SU-DHL-6 (cell line): ENCODE results near the gene APOD.
A peak's percentile ranks its signal among the peaks of the same experiment; 100 is the strongest.

Experiments
- H2AFZ ChIP-seq: fragments of 200-600 bp; sonication (generic); 2 replicates; pipeline ENCODE4 v1.6.1; 2014; ENCODE audit warnings: low read depth, mild to moderate bottlenecking, moderate library complexity, mixed read lengths, antibody characterized with exemption, low read length; ENCODE audit not compliant: severe bottlenecking
- H3F3A ChIP-seq: fragments of 200-600 bp; shearing (Covaris generic); 2 replicates; pipeline ENCODE4 v1.6.0; 2016; ENCODE audit warnings: antibody characterized with exemption, mild to moderate bottlenecking; ENCODE audit not compliant: insufficient read depth
- H3K27ac ChIP-seq: fragments of 200-600 bp; sonication (generic); 2 replicates; pipeline ENCODE4 v1.5.1; 2016; ENCODE audit warnings: low read depth, mild to moderate bottlenecking, low read length, moderate library complexity, mixed read lengths
- H3K27me3 ChIP-seq: fragments of 200-600 bp; sonication (generic), shearing (Covaris generic); 2 replicates; pipeline ENCODE4 v1.6.0; 2014; ENCODE audit warnings: mild to moderate bottlenecking, low read length
- H3K36me3 ChIP-seq: fragments of 200-600 bp; sonication (generic); 2 replicates; pipeline ENCODE4 v1.6.1; 2014; ENCODE audit warnings: mild to moderate bottlenecking, low read length, mixed read lengths
- H3K4me2 ChIP-seq: fragments of 300-600, 200-600 bp; shearing (Covaris generic), sonication (generic); 2 replicates; pipeline ENCODE4 v1.6.0; 2014; ENCODE audit warnings: low read length, low read depth, mild to moderate bottlenecking; ENCODE audit not compliant: poor library complexity, severe bottlenecking
- H3K4me3 ChIP-seq: fragments of 200-600 bp; sonication (generic); 2 replicates; pipeline ENCODE4 v1.5.1; 2014; ENCODE audit warnings: antibody characterized with exemption, low read length, mild to moderate bottlenecking, mixed read lengths; ENCODE audit not compliant: insufficient read depth, poor library complexity, severe bottlenecking
- H3K79me2 ChIP-seq: fragments of 200-600 bp; sonication (generic); 2 replicates; pipeline ENCODE4 v1.6.1; 2014; ENCODE audit warnings: mild to moderate bottlenecking, low read length, moderate library complexity; ENCODE audit not compliant: insufficient read depth
- H3K9ac ChIP-seq: fragments of 200-600 bp; sonication (generic); 2 replicates; pipeline ENCODE4 v1.7.0; 2014; ENCODE audit warnings: mild to moderate bottlenecking, low read length
- H3K9me2 ChIP-seq: fragments of 200-600 bp; sonication (generic); replicated peaks from 2 replicates; pipeline ENCODE4 v1.6.1; 2014; ENCODE audit warnings: low read length; ENCODE audit not compliant: insufficient read depth
- H3K9me3 ChIP-seq: fragments of 200-600 bp; sonication (generic); 2 replicates; pipeline ENCODE4 v1.6.1; 2014; ENCODE audit warnings: low read length, mixed read lengths; ENCODE audit not compliant: insufficient read depth
- H4K20me1 ChIP-seq: fragments of 200-600 bp; sonication (generic); 2 replicates; pipeline ENCODE4 v1.6.1; 2014; ENCODE audit warnings: low read depth, mild to moderate bottlenecking, antibody characterized with exemption, low read length, moderate library complexity, mixed read lengths
- EZH2phosphoT487 ChIP-seq: fragments of 200-600 bp; sonication (generic), shearing (Covaris generic); conservative IDR thresholded peaks from 2 replicates; pipeline ENCODE4 v1.6.1; 2018; ENCODE audit warnings: mild to moderate bottlenecking, antibody characterized with exemption, low read length, moderate library complexity, mixed read lengths
- TF ChIP-seq, protein P1 (sequence below): fragments of 200-600 bp; sonication (generic); IDR thresholded peaks from one replicate; pipeline ENCODE4 v1.5.1; 2017; ENCODE audit warnings: antibody characterized with exemption, mild to moderate bottlenecking, low read length, moderate library complexity; ENCODE audit not compliant: insufficient read depth, poor library complexity, severe bottlenecking

APOD gene

DNA sequence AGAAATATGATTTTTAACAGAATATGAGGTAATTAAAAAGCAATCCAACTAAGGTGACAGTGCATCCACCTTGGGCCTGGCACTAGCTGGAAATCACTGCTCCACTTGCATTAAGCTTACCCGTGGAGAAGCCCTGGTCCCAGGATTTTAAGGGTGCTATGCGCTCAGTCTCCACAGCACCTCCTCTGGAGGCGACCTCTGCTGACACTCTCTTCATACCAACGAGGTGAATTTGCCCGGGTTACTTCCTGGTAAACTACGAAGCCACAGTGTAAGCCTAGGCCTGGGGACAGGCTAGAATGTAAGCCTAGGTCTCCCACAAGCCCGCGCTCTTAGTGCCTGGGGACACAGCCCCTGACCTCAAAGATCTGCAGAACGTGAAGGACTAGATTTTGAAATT, 793 bp downstream of the APOD start:
- Histone ChIP-seq H3K27ac (peak overlapping the region; percentile 75), H3K9me3 (no peaks in the 10 kb centered on the region), H3F3A (0 out of 2 replicates have a peak, but pooled peaks cover 11% of the 10 kb centered on the region), H2AFZ (peak overlapping the region; percentile 70), H3K4me3 (peak overlapping the region; percentile 49), H3K4me2 (peak overlapping the region; percentile 86), H3K9me2 (no peaks in the 10 kb centered on the region), H3K79me2 (no peaks in the 10 kb centered on the region), H3K9ac (peak overlapping the region; percentile 57), H4K20me1 (no peaks in the 10 kb centered on the region), H3K36me3 (no peaks in the 10 kb centered on the region), H3K27me3 (no peaks in the 10 kb centered on the region)
- TF ChIP-seq, protein P1, sequence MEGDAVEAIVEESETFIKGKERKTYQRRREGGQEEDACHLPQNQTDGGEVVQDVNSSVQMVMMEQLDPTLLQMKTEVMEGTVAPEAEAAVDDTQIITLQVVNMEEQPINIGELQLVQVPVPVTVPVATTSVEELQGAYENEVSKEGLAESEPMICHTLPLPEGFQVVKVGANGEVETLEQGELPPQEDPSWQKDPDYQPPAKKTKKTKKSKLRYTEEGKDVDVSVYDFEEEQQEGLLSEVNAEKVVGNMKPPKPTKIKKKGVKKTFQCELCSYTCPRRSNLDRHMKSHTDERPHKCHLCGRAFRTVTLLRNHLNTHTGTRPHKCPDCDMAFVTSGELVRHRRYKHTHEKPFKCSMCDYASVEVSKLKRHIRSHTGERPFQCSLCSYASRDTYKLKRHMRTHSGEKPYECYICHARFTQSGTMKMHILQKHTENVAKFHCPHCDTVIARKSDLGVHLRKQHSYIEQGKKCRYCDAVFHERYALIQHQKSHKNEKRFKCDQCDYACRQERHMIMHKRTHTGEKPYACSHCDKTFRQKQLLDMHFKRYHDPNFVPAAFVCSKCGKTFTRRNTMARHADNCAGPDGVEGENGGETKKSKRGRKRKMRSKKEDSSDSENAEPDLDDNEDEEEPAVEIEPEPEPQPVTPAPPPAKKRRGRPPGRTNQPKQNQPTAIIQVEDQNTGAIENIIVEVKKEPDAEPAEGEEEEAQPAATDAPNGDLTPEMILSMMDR: peak; percentile 15
- no peak for TF ChIP-seq EZH2phosphoT487

DNA sequence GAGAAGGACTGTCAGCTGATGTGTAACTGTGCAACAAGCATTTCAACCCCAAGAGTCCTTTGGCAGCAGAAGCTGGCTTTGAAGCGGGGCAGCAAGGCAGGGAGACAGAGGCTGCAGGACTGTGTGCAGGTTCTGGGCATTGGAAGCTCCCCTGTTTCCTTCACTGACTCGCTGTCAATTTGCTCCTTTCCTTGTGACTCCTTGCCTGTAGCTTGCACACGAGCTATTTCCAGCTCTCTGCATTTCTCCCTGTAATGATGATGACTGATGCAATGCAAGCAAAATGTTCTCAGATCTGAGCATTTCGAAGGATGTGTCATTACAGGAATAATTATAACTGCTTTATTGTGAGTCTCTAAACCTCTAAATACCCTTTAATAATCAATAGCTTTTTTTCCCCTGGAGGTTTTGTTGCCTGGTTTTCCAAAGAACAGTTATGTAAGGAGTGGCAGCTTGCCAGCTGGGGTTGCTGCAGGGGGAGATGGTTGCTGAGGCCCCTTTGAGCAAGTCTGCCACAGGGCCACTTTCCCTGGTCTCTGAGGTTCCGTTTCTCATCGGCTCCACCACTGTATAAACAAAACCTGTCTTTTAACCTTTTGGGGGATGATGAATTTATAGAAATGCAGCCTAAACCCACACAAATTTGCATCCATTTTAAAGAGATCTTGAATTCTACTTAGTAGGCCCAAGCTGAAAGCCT, 2.8 kb downstream of the APOD start:
- TF ChIP-seq EZH2phosphoT487: no peak
- TF ChIP-seq, protein P1: no peak
- Histone ChIP-seq H3K27me3 (no peaks in the 10 kb centered on the region), H2AFZ (no peak overlapping the region), H3K9me2 (no peaks in the 10 kb centered on the region), H3K4me2 (peak overlapping the region; percentile 86), H3K4me3 (no peak overlapping the region), H3K27ac (peak overlapping the region; percentile 42), H3K9ac (peak overlapping the region; percentile 29; the same call in 1 of the 2 replicates), H3K9me3 (no peaks in the 10 kb centered on the region), H3F3A (0 out of 2 replicates have a peak, but pooled peaks cover 11% of the 10 kb centered on the region), H3K36me3 (no peaks in the 10 kb centered on the region), H3K79me2 (no peaks in the 10 kb centered on the region), H4K20me1 (no peaks in the 10 kb centered on the region)

DNA sequence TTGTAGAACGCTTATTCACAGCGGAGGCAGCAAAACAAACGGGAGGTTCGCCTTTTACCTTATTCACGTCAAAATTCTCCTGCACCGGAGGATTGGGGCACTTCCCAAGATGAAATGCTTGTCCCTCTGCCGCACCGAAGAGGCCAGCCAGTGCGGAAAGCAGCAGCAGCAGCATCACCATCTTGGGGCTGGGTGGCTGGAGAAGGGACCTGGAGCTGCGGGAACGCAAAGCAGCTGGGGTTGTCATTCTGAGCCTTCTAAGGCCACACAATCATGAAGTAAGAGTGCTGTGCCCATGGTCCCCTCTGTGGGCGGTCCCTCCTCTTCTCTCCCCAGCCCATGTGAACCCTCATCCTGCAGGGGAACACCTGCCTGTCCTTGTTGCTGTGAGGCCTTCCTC, 4.5 kb downstream of the APOD start:
- H3K79me2 ChIP-seq: no peaks in the 10 kb centered on the region
- no peak overlapping the region for H3K4me3 ChIP-seq
- H3K9me2 ChIP-seq: no peaks in the 10 kb centered on the region
- H3K4me2 ChIP-seq: no peak overlapping the region
- no peaks in the 10 kb centered on the region for H3K36me3 ChIP-seq
- TF ChIP-seq, protein P1: no peak
- no peak for TF ChIP-seq EZH2phosphoT487
- H4K20me1 ChIP-seq: no peaks in the 10 kb centered on the region
- H3K27me3 ChIP-seq: no peaks in the 10 kb centered on the region
- 0 out of 2 replicates have a peak, but pooled peaks cover 11% of the 10 kb centered on the region for H3F3A ChIP-seq
- H2AFZ ChIP-seq: no peak overlapping the region
- H3K27ac ChIP-seq: no peak overlapping the region
- no peaks in the 10 kb centered on the region for H3K9me3 ChIP-seq
- no peak overlapping the region for H3K9ac ChIP-seq
